ENCODE results near the gene KDM3B.
"Not testable (repeated sequence)": the region's sequence is repeated elsewhere in the genome, so short reads cannot be mapped to it uniquely, and the experiment has no call there.

KDM3B gene

GRCh38 chr5:138468133-138468965, 115.9 kb downstream of the KDM3B start:
- no peak for DNase-seq

GRCh38 chr5:138468966-138469539, 116.6 kb downstream of the KDM3B start:
- DNase-seq: no peak

DNA sequence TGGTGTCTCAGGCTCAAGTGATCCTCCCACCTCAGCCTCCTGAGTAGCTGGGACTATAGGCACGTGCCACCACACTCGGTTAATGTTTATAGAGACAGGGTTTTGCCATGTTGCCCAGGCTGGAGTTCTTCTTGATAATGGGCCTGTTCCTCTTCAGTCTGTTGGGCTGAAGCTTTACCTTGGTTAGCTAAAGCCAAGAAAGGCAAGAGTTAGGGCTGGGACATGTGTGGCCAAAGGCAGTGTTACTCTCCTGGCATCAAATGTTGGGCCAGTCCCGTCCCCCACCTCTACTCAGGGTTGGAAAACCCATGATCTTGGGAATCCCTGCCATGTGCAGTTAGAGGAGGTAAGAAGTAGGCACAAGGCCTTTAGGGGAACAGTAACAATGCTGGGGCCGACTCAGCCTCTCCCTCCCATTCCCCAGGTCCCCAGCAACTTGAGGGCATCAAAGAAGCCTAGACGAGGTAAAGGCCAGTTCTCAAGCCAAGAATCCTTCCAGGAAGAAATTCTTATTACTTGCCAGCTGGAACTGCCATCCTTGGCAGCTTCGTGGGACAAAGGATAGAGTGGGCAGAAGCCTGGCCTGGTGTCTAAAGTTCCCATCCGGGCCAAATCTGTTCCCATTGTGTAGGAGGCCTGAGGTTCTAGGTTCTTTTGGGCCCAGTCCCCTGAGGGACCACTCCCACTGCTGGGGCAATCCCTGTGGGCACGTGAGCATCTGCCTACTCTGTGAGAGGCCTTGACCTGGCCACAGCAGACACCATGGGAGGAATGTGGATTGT, 117.2 kb downstream of the KDM3B start:
- no peak for DNase-seq

- no peak for DNase-seq
These were observed 118.0 kb downstream of the KDM3B start for GRCh38 chr5:138470322-138471051.

DNA sequence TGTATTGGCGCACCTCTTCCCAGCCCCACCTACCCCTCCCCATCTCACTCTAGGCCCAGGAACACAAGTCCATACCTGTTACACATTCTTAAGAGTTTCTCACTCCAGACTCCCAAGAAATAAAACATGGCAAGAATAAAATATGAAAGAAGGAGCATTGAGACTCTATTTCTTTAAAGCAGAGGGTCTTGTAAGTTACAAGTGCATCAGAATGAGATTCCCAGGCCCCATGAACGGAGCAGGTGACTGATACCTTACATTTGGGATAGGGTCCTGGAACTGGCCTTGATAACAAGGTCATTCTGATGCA, 118.5 kb downstream of the KDM3B start:
- DNase-seq: no peak

DNA sequence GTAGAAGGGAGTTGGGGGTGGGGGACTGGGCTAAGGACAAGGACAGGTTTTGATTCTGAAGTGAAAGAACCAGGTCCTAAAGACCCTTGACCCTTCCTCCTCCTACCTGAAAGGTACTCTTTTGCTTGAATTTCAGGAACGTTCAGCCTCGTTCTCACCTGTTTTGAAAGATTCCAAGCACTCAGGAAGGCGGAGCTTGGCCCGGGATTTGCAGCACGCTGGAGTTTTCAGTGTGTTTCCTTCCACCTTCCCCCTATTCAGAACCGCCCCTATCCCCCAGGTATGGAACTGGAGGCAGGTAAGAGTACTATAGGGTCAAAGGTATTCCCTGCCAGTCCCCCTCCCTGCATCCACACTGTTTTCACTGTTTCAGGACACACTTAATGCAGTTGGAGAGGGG, 119.9 kb downstream of the KDM3B start:
- no peak for DNase-seq

DNA sequence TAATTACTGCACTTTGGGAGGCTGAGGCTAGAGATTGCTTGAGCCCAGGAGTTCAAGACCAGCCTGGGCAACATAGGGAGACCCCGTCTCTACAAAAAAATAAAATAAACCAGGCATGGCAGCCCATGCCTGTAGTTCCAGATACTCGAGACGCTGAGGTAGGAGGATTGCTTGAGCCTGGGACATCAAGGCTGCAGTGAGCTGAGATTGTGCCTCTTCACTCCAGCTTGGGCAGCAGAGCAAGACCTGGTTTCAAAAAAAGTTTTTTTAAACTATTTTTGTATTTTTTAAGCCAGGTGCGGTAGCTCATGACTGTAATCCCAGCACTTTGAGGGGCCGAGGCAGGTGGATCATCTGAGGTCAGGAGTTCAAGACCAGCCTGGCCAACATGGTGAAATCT, 120.7 kb downstream of the KDM3B start:
- not testable (repeated sequence) for DNase-seq

DNA sequence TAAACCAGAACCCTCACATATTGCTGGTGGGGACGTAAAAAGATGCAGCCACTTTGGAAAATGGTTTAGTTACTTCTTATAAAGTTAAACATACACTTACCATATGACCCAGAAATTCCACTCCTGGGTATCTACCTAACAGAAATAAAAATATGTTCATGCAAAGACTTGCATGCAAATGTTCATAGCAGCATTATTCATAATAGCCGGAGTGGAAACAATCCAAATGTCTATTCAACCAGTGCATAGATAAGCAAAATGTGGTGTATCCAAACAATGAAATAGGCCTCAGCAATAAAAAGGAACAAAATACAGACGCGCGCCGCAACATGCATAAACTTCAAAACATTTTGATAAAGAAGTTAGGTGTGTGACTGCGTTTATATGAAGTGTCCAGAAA, 124.4 kb downstream of the KDM3B start:
- DNase-seq: no peak

DNA sequence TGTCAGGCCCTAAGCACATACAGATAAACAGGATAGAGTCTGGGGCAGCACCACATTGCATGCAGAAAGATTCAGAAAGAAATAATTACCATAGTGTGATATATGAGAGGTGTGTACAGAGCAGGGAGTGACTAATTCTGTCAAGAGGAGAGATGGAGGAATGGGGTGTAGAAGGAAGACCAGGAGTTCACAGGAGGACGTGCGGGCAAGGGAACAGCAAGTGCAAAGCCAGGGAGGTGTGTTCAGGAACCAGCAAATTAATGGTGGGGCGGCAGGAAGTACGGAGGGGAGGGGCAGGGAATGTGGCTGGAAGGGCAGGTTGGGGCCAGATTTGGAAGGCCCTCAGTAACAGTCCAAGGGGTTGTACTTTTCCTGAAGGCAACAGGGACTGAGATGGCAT, 130.2 kb downstream of the KDM3B start:
- DNase-seq: no peak
